HL-60 (cell line): ENCODE measurements around the gene CCDC88C.

ENCODE experiments used
- POLR2AphosphoS5 ChIP-seq: IDR thresholded peaks from 2 replicates; pipeline ENCODE4 v1.6.1; 2012; ENCODE audit warnings: low read depth
- TF ChIP-seq, protein P1 (sequence below): IDR thresholded peaks from one replicate; pipeline ENCODE4 v1.5.1; 2011; ENCODE audit warnings: low read length, control low read depth, inconsistent platforms; ENCODE audit not compliant: insufficient read depth

DNA sequence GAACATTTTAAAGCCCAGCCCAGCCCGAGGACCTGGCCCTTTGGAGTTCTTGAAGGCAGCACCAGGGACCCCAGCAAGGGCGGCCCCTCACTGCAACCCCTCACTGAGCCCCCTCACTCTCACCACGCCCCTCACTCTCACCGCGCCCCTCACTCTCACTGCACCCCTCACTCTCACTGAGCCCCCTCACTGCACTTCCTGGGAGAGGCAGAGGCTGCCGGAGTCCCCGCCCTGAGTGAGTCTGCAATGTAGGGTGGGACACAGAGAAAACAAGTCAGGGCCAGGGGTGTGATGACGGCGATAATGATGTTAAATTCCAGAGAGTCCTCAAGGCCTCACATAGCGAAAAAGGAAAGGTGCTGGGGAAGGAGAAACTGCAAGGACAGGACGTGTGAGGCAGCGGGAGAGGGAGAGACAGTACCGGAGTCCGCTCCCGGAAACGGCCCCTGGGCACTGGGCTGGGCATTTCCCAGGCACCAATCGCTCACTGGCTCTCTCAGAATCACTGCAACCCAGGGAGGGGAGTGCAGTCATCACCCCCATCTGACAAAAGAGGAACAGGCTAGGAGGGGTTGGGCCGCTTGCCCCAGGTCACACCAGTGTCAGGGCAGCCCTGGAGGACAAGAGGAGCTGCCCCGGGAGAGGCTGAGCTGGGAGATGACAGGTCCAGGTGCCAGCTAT is 24.9 kb downstream of the CCDC88C start:
- TF ChIP-seq, protein P1, sequence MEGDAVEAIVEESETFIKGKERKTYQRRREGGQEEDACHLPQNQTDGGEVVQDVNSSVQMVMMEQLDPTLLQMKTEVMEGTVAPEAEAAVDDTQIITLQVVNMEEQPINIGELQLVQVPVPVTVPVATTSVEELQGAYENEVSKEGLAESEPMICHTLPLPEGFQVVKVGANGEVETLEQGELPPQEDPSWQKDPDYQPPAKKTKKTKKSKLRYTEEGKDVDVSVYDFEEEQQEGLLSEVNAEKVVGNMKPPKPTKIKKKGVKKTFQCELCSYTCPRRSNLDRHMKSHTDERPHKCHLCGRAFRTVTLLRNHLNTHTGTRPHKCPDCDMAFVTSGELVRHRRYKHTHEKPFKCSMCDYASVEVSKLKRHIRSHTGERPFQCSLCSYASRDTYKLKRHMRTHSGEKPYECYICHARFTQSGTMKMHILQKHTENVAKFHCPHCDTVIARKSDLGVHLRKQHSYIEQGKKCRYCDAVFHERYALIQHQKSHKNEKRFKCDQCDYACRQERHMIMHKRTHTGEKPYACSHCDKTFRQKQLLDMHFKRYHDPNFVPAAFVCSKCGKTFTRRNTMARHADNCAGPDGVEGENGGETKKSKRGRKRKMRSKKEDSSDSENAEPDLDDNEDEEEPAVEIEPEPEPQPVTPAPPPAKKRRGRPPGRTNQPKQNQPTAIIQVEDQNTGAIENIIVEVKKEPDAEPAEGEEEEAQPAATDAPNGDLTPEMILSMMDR: no peak
- no peak for TF ChIP-seq POLR2AphosphoS5
